HG03280 (cell line): Measurements from ENCODE around the gene WDR19.
"Not testable (repeated sequence)": the region's sequence is repeated elsewhere in the genome, so short reads cannot be mapped to it uniquely, and the experiment has no call there.

ENCODE experiments used
- ATAC-seq: cut with Tn5 transposase; IDR thresholded peaks from one replicate; pipeline ENCODE4 v1.9.1; 2021; ENCODE audit warnings: mild to moderate bottlenecking, moderate library complexity; ENCODE audit not compliant: unreplicated experiment

Gene WDR19

GRCh38 chr4:39181905-39182638 lies at the start of gene WDR19:
Gene WDR19 (plus strand): TSS chr4:39182529. CDS start chr4:39182558, 29 bp downstream.
- peak; percentile 99 for ATAC-seq

GRCh38 chr4:39133623-39134022 lies 48.7 kb upstream of the WDR19 start:
- ATAC-seq = no peak

- no peak for ATAC-seq
These were observed 47.5 kb upstream of the WDR19 start for GRCh38 chr4:39134683-39135306.

- ATAC-seq = not testable (repeated sequence)
These were observed 44.1 kb upstream of the WDR19 start for GRCh38 chr4:39138227-39138626.

GRCh38 chr4:39146211-39146610 lies 36.1 kb upstream of the WDR19 start:
- no peak for ATAC-seq

- no peak for ATAC-seq
These were observed 28.3 kb upstream of the WDR19 start for GRCh38 chr4:39154009-39154408.

- ATAC-seq = no peak
These were observed 24.8 kb upstream of the WDR19 start for GRCh38 chr4:39157520-39157919.

- no peak for ATAC-seq
These were observed 16.2 kb upstream of the WDR19 start for GRCh38 chr4:39166177-39166576.

GRCh38 chr4:39166669-39167068 lies 15.7 kb upstream of the WDR19 start:
- no peak for ATAC-seq

GRCh38 chr4:39169426-39169825 lies 12.9 kb upstream of the WDR19 start:
- ATAC-seq = no peak

- no peak for ATAC-seq
These were observed 12.0 kb upstream of the WDR19 start for GRCh38 chr4:39170301-39170700.

- no peak for ATAC-seq
These were observed 3.6 kb upstream of the WDR19 start for GRCh38 chr4:39178706-39179105.

- no peak for ATAC-seq
These were observed 2.6 kb upstream of the WDR19 start for GRCh38 chr4:39179681-39180080.

- not testable (repeated sequence) for ATAC-seq
These were observed 1.7 kb upstream of the WDR19 start for GRCh38 chr4:39180629-39181028.

- ATAC-seq = no peak
These were observed 817 bp upstream of the WDR19 start for GRCh38 chr4:39181520-39181904.

- ATAC-seq = no peak
These were observed 19.6 kb downstream of the WDR19 start for GRCh38 chr4:39201963-39202362.

GRCh38 chr4:39204543-39204942 lies 22.2 kb downstream of the WDR19 start:
- no peak for ATAC-seq

- ATAC-seq = no peak
These were observed 22.7 kb downstream of the WDR19 start for GRCh38 chr4:39205000-39205399.

GRCh38 chr4:39205476-39205875 lies 23.1 kb downstream of the WDR19 start:
- ATAC-seq = no peak

GRCh38 chr4:39227906-39228305 lies 45.6 kb downstream of the WDR19 start:
- no peak for ATAC-seq

- ATAC-seq = no peak
These were observed 46.0 kb downstream of the WDR19 start for GRCh38 chr4:39228377-39228776.

GRCh38 chr4:39230462-39230861 lies 48.1 kb downstream of the WDR19 start:
- ATAC-seq = no peak

GRCh38 chr4:39231660-39232059 lies 49.3 kb downstream of the WDR19 start:
- no peak for ATAC-seq
